SK-N-SH (cell line): ENCODE data around the gene RAI14. TPM values are rescaled to one million over a fixed set of nuclear protein-coding genes. Genes with fewer than 3 reads are reported as not detected.
"Not testable (repeated sequence)": the region's sequence is repeated elsewhere in the genome, so short reads cannot be mapped to it uniquely, and the experiment has no call there.

Experiments
- CTCF ChIA-PET: fragments of 300-600, 350-600 bp; formaldehyde crosslinking; extraction: SDS; loops from one replicate; lab custom pipeline; 2021; lab: Yijun Ruan, JAX
- POLR2A ChIA-PET: fragments of 350-600 bp; sonication (Branson Sonifier 250); formaldehyde crosslinking; extraction: SDS; loops from one replicate; lab custom pipeline; 2020; ENCODE audit warnings: antibody characterized with exemption, inconsistent platforms; lab: Yijun Ruan, JAX
- DNase-seq: peaks from one replicate; pipeline ENCODE4 v3.0.0; 2012
- H2AFZ ChIP-seq: fragments of 200-600 bp; sonication (generic); 2 replicates; pipeline ENCODE4 v1.8.1; 2016; ENCODE audit warnings: antibody characterized with exemption, mild to moderate bottlenecking, low read depth
- H3F3A ChIP-seq: fragments of 200-600 bp; sonication (generic); replicated peaks from 2 replicates; pipeline ENCODE3; 2016; ENCODE audit warnings: antibody characterized with exemption, mild to moderate bottlenecking; ENCODE audit not compliant: insufficient read depth
- H3K27ac ChIP-seq, 2 experiments: fragments of 200-500 bp in 1 of 2; fragments of 200-600 bp in 1 of 2; sonication (Bioruptor generic) in 1 of 2; sonication (generic), shearing (Covaris generic) in 1 of 2; 2 replicates each; pipeline versions ENCODE4 v1.5.1 to v1.6.1; 2014 to 2016; ENCODE audit warnings: low read depth in 2 of 2, inconsistent platforms in 1 of 2, low read length in 1 of 2, mild to moderate bottlenecking in 1 of 2, mixed read lengths in 1 of 2
- H3K27me3 ChIP-seq: fragments of 200-600 bp; sonication (generic), shearing (Covaris generic); 2 replicates; pipeline ENCODE4 v1.6.1; 2016; ENCODE audit warnings: mixed run types; ENCODE audit not compliant: insufficient read depth
- H3K36me3 ChIP-seq, 2 experiments: fragments of 200-500 bp in 1 of 2; fragments of 200-600 bp in 1 of 2; sonication (Bioruptor generic) in 1 of 2; sonication (generic) in 1 of 2; replicated peaks in 1 of 2; 2 replicates each; pipeline versions ENCODE3 to v1.5.1; 2014 to 2016; ENCODE audit warnings: low read length in 1 of 2, mild to moderate bottlenecking in 1 of 2; ENCODE audit not compliant: insufficient read depth in 2 of 2, control insufficient read depth in 1 of 2
- H3K4me1 ChIP-seq, 2 experiments: fragments of 200-500 bp in 1 of 2; fragments of 200-600 bp in 1 of 2; sonication (Bioruptor generic) in 1 of 2; sonication (generic), shearing (Covaris generic) in 1 of 2; 2 replicates each; pipeline versions ENCODE4 v1.5.1 to v1.6.1; 2014 to 2016; ENCODE audit warnings: low read depth in 1 of 2, low read length in 1 of 2, mixed run types in 1 of 2; ENCODE audit not compliant: insufficient read depth in 2 of 2, control insufficient read depth in 1 of 2
- H3K4me2 ChIP-seq: fragments of 200-600 bp; sonication (generic), shearing (Covaris generic); 2 replicates; pipeline ENCODE4 v1.6.1; 2017; ENCODE audit warnings: mixed run types
- H3K4me3 ChIP-seq, 2 experiments: fragments of 200-500 bp in 1 of 2; fragments of 200-600 bp in 1 of 2; sonication (Bioruptor generic) in 1 of 2; sonication (generic), shearing (Covaris generic) in 1 of 2; 2 replicates each; pipeline versions ENCODE4 v1.5.1 to v1.8.1; 2014 to 2016; ENCODE audit warnings: low read depth in 2 of 2, inconsistent platforms in 1 of 2, low read length in 1 of 2, mild to moderate bottlenecking in 1 of 2, mixed read lengths in 1 of 2, moderate library complexity in 1 of 2
- H3K79me2 ChIP-seq: fragments of 200-600 bp; sonication (generic); 2 replicates; pipeline ENCODE4 v1.8.1; 2017; ENCODE audit warnings: mild to moderate bottlenecking; ENCODE audit not compliant: insufficient read depth
- H3K9ac ChIP-seq: fragments of 200-600 bp; sonication (generic); 2 replicates; pipeline ENCODE4 v1.6.1; 2017; ENCODE audit warnings: mixed run types
- H3K9me2 ChIP-seq: fragments of 200-600 bp; sonication (generic); 2 replicates; pipeline ENCODE4 v1.6.1; 2017; ENCODE audit warnings: mixed run types
- H3K9me3 ChIP-seq: fragments of 200-600 bp; sonication (generic); 2 replicates; pipeline ENCODE4 v1.6.1; 2017; ENCODE audit warnings: mixed run types, mild to moderate bottlenecking, moderate library complexity
- H4K20me1 ChIP-seq: fragments of 200-600 bp; sonication (generic); 2 replicates; pipeline ENCODE4 v1.6.1; 2017; ENCODE audit warnings: mild to moderate bottlenecking, mixed run types; ENCODE audit not compliant: insufficient read depth
- CHD2 ChIP-seq: fragments of 150-350 bp; IDR thresholded peaks from 2 replicates; pipeline ENCODE4 v1.6.1; 2018; ENCODE audit warnings: low read length; ENCODE audit not compliant: partially characterized antibody
- CTCF ChIP-seq: fragments of 200-600 bp; sonication (generic); IDR thresholded peaks from 2 replicates; pipeline ENCODE4 v1.6.1; 2017; ENCODE audit warnings: antibody characterized with exemption, mild to moderate bottlenecking, moderate library complexity
- ELF1 ChIP-seq: IDR thresholded peaks from 2 replicates; pipeline ENCODE4 v1.4.0; 2012
- FOSL2 ChIP-seq: IDR thresholded peaks from 2 replicates; pipeline ENCODE4 v1.4.0; 2012; ENCODE audit warnings: low read depth, mild to moderate bottlenecking, moderate library complexity, borderline replicate concordance
- FOXJ3 ChIP-seq: sonication (generic); formaldehyde crosslinking; IDR thresholded peaks from 2 replicates; pipeline ENCODE4 v1.5.1; 2020; ENCODE audit warnings: mild to moderate bottlenecking, missing genetic modification reagents
- FOXM1 ChIP-seq: IDR thresholded peaks from 2 replicates; pipeline ENCODE4 v1.4.0; 2012; ENCODE audit warnings: low read depth, mild to moderate bottlenecking
- GABPA ChIP-seq: IDR thresholded peaks from 2 replicates; pipeline ENCODE4 v1.4.0; 2012; ENCODE audit warnings: low read depth, mild to moderate bottlenecking
- IRF3 ChIP-seq: fragments of 150-350 bp; IDR thresholded peaks from 2 replicates; pipeline ENCODE4 v1.6.1; 2016; ENCODE audit warnings: mild to moderate bottlenecking, low read depth, low read length
- MAX ChIP-seq: IDR thresholded peaks from 2 replicates; pipeline ENCODE4 v1.4.0; 2012; ENCODE audit warnings: low read depth
- MEF2A ChIP-seq: IDR thresholded peaks from 2 replicates; pipeline ENCODE4 v1.4.0; 2012; ENCODE audit warnings: low read depth, borderline replicate concordance
- MXI1 ChIP-seq: IDR thresholded peaks from 2 replicates; pipeline ENCODE4 v1.6.1; 2012; ENCODE audit warnings: mild to moderate bottlenecking, low read depth, low read length, improper control_type of control experiment
- POLR2AphosphoS5 ChIP-seq: IDR thresholded peaks from 2 replicates; pipeline ENCODE4 v1.6.1; 2012; ENCODE audit warnings: low read depth, low read length
- RAD21 ChIP-seq: IDR thresholded peaks from 2 replicates; pipeline ENCODE4 v1.6.1; 2012; ENCODE audit warnings: mild to moderate bottlenecking, low read length
- REST ChIP-seq: IDR thresholded peaks from 2 replicates; pipeline ENCODE4 v1.6.1; 2012; ENCODE audit warnings: mild to moderate bottlenecking, low read depth, low read length, moderate library complexity
- RXRA ChIP-seq: IDR thresholded peaks from 2 replicates; pipeline ENCODE4 v1.4.0; 2012; ENCODE audit warnings: low read depth, mild to moderate bottlenecking, borderline replicate concordance
- SIN3A ChIP-seq: IDR thresholded peaks from 2 replicates; pipeline ENCODE4 v1.6.1; 2012; ENCODE audit warnings: low read depth, mild to moderate bottlenecking, low read length, moderate library complexity, borderline replicate concordance
- TAF1 ChIP-seq: IDR thresholded peaks from 2 replicates; pipeline ENCODE4 v1.6.1; 2012; ENCODE audit warnings: low read depth, mild to moderate bottlenecking, low read length, moderate library complexity, borderline replicate concordance
- TCF12 ChIP-seq: IDR thresholded peaks from 2 replicates; pipeline ENCODE4 v1.4.0; 2012
- USF1 ChIP-seq: IDR thresholded peaks from 2 replicates; pipeline ENCODE4 v1.4.0; 2012; ENCODE audit warnings: low read depth, borderline replicate concordance
- ZBTB33 ChIP-seq: IDR thresholded peaks from 2 replicates; pipeline ENCODE4 v1.4.0; 2012; ENCODE audit warnings: low read depth, borderline replicate concordance
- WGBS: methylation state at CpG from one replicate; pipeline ENCODE4 v1.1.6; 2017; ENCODE audit warnings: low lambda C conversion rate; 5-methylcytosine and 5-hydroxymethylcytosine counted together
- polyA plus RNA-seq, 3 experiments: library from polyadenylated mRNA; depleted of rRNA; stranded (reverse); fragments of >200 nt; gene quantifications; 2 replicates each; pipeline ENCODE4 v1.2.3, GENCODE V29; 2012

RAI14 gene
- polyA plus RNA-seq, 1 of the 3 experiments (the other 2 are of a cell fraction), result 53.2 TPM

GRCh38 chr5:34778091-34778850, 122.1 kb downstream of the RAI14 start:
- peaks cover 62% of the 10 kb centered on the region for H3K79me2 ChIP-seq
- no peak overlapping the region for H2AFZ ChIP-seq
- no peaks in the 10 kb centered on the region for H3K9me3 ChIP-seq
- TF ChIP-seq IRF3 (no peak), RAD21 (no peak), ELF1 (no peak), CHD2 (no peak), CTCF (no peak), TCF12 (no peak), POLR2AphosphoS5 (no peak), MEF2A (no peak), FOSL2 (no peak), RXRA (no peak), FOXM1 (no peak), MAX (no peak), SIN3A (no peak), REST (no peak), USF1 (no peak), FOXJ3 (CRISPR knock-in tag) (no peak), MXI1 (no peak), ZBTB33 (no peak), TAF1 (no peak), GABPA (no peak)
- DNase-seq, result no peak
- H4K20me1 ChIP-seq, result no peaks in the 10 kb centered on the region
- no peak overlapping the region for H3K4me3 ChIP-seq
- ChIA-PET POLR2A (no interaction called here), CTCF (no interaction called here)
- peaks cover 19% of the 10 kb centered on the region for H3F3A ChIP-seq
- H3K27ac ChIP-seq, result no peak overlapping the region
- H3K36me3 ChIP-seq, result peaks cover 0 to 41% of the 10 kb centered on the region in 2 experiments
- no peak overlapping the region for H3K9ac ChIP-seq
- no peaks in the 10 kb centered on the region for H3K27me3 ChIP-seq
- no peak overlapping the region for H3K4me2 ChIP-seq
- WGBS, result 70% methylated on average over 8 of the region's 8 CpGs
- H3K9me2 ChIP-seq, result no peaks in the 10 kb centered on the region
- H3K4me1 ChIP-seq, result no peaks in the 10 kb centered on the region

- H3K27ac ChIP-seq, DNase-seq, CTCF ChIA-PET, H2AFZ ChIP-seq, H3K9ac ChIP-seq, H3K9me3 ChIP-seq, H3K4me3 ChIP-seq, H3K4me1 ChIP-seq, H3K27me3 ChIP-seq, H3K9me2 ChIP-seq, H3K4me2 ChIP-seq, H4K20me1 ChIP-seq, POLR2A ChIA-PET: not testable (repeated sequence)
- Histone ChIP-seq H3F3A (peaks cover 26% of the 10 kb centered on the region), H3K36me3 (peaks cover 0 to 31% of the 10 kb centered on the region in 2 experiments), H3K79me2 (peaks cover 56% of the 10 kb centered on the region)
- WGBS, result 91% methylated on average over 4 of the region's 4 CpGs
Measured at GRCh38 chr5:34783892-34784291, 127.8 kb downstream of the RAI14 start.
